Activated CD8-positive, alpha-beta memory T cell treated with anti-CD3 and anti-CD28 coated beads for 4 hours (primary cell): ENCODE results near the gene DIP2C.
"Not testable (repeated sequence)": the region's sequence is repeated elsewhere in the genome, so short reads cannot be mapped to it uniquely, and the experiment has no call there.

Source experiments
- DNase-seq, 2 donors: peaks; one replicate each; pipeline ENCODE4 v3.0.0-alpha.2; 2020; ENCODE audit warnings: low read depth in 2 of 2

The DIP2C gene

GRCh38 chr10:660970-661596, 28.4 kb downstream of the DIP2C start:
- DNase-seq: no peak

GRCh38 chr10:660413-660969, 29.0 kb downstream of the DIP2C start:
- no peak for DNase-seq

GRCh38 chr10:659688-660141, 29.8 kb downstream of the DIP2C start:
- no peak for DNase-seq

- not testable (repeated sequence) for DNase-seq
Observed at GRCh38 chr10:657816-658350, 31.6 kb downstream of the DIP2C start.

GRCh38 chr10:656883-657282, 32.6 kb downstream of the DIP2C start:
- DNase-seq: no peak

GRCh38 chr10:655184-655583, 34.3 kb downstream of the DIP2C start:
- no peak for DNase-seq

- no peak for DNase-seq
Observed at GRCh38 chr10:654647-654996, 34.8 kb downstream of the DIP2C start.

- no peak for DNase-seq
Observed at GRCh38 chr10:653991-654646, 35.3 kb downstream of the DIP2C start.

GRCh38 chr10:652832-653459, 36.5 kb downstream of the DIP2C start:
- DNase-seq: not testable (repeated sequence)

- no peak for DNase-seq
Observed at GRCh38 chr10:652233-652632, 37.2 kb downstream of the DIP2C start.

- no peak for DNase-seq
Observed at GRCh38 chr10:651692-652091, 37.8 kb downstream of the DIP2C start.

- no peak for DNase-seq
Observed at GRCh38 chr10:650886-651615, 38.4 kb downstream of the DIP2C start.

- DNase-seq: no peak
Observed at GRCh38 chr10:650441-650851, 39.0 kb downstream of the DIP2C start.

GRCh38 chr10:649798-650440, 39.5 kb downstream of the DIP2C start:
- DNase-seq: no peak

GRCh38 chr10:649445-649797, 40.0 kb downstream of the DIP2C start:
- no peak for DNase-seq

- DNase-seq: not testable (repeated sequence)
Observed at GRCh38 chr10:647019-647418, 42.4 kb downstream of the DIP2C start.

GRCh38 chr10:646118-646524, 43.3 kb downstream of the DIP2C start:
- DNase-seq: no peak

GRCh38 chr10:644943-645334, 44.5 kb downstream of the DIP2C start:
- no peak for DNase-seq

GRCh38 chr10:644076-644942, 45.2 kb downstream of the DIP2C start:
- DNase-seq: no peak

- DNase-seq: no peak
Observed at GRCh38 chr10:642186-642890, 47.1 kb downstream of the DIP2C start.
